Erythroblast (primary cell): Measurements from ENCODE around the gene KRTAP10-8.

Source experiments
- GATA1 ChIP-seq: IDR thresholded peaks from 2 replicates; pipeline ENCODE4 v1.6.1; 2011; ENCODE audit warnings: low read depth, mild to moderate bottlenecking, control low read depth, low read length, moderate library complexity
- POLR2A ChIP-seq: IDR thresholded peaks from 2 replicates; pipeline ENCODE4 v1.6.1; 2011; ENCODE audit warnings: mild to moderate bottlenecking, low read length

DNA sequence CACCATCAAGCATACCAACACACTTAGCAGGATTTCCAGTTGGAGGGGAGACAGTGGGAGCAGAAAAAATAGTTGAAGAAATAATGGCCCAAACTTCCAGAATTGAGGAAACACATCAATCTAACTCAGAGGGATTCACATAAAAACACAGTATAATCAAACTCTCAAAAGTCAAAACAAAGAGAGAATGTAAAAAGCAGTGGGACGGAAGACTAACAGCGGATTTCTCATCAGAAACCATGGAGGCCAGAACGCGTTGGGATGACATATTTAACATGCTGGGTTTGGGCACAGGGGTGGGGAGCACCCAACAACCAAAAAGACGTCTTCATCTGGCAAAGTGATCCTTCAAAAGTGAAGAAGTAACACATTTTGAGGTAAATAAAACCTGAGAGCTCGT is 8.0 kb downstream of the KRTAP10-8 start:
- no peak for TF ChIP-seq POLR2A
- no peak for TF ChIP-seq GATA1
